HepG2 (cell line): ENCODE results near the gene FAT1. TPM values are rescaled to one million over a fixed set of nuclear protein-coding genes. Genes with fewer than 3 reads are reported as not detected.

Experiments
- ARNTL ChIP-seq: sonication (generic); formaldehyde crosslinking; IDR thresholded peaks from 2 replicates; pipeline ENCODE4 v1.4.0; 2020; ENCODE audit warnings: mild to moderate bottlenecking, missing genetic modification reagents
- ATAD3A ChIP-seq: sonication (generic); formaldehyde crosslinking; IDR thresholded peaks from 2 replicates; pipeline ENCODE4 v1.4.0; 2020; ENCODE audit warnings: missing genetic modification reagents
- ATF1 ChIP-seq: IDR thresholded peaks from 2 replicates; pipeline ENCODE4 v1.6.1; 2016; ENCODE audit warnings: mild to moderate bottlenecking, control low read depth
- CBX1 ChIP-seq: IDR thresholded peaks from one replicate; pipeline ENCODE4 v1.6.1; 2016; ENCODE audit warnings: antibody characterized with exemption, low read depth
- FOXO1 ChIP-seq: sonication (generic); formaldehyde crosslinking; IDR thresholded peaks from 2 replicates; pipeline ENCODE4 v1.4.0; 2020; ENCODE audit warnings: missing genetic modification reagents
- HHEX ChIP-seq: IDR thresholded peaks from 2 replicates; pipeline ENCODE4 v1.6.1; 2016; ENCODE audit warnings: control low read depth
- IKZF5 ChIP-seq: IDR thresholded peaks from 2 replicates; pipeline ENCODE4 v1.6.1; 2018; ENCODE audit warnings: missing genetic modification reagents, mild to moderate bottlenecking, missing compliant biosample characterization
- JUN ChIP-seq: sonication (generic); formaldehyde crosslinking; IDR thresholded peaks from 2 replicates; pipeline ENCODE4 v1.4.0; 2020; ENCODE audit warnings: mild to moderate bottlenecking, missing genetic modification reagents
- MBD4 ChIP-seq: IDR thresholded peaks from 2 replicates; pipeline ENCODE4 v1.6.1; 2012; ENCODE audit warnings: low read length, inconsistent platforms, borderline replicate concordance
- RBFOX2 ChIP-seq: fragments of 200-400 bp; formaldehyde crosslinking; IDR thresholded peaks from 2 replicates; pipeline ENCODE4 v1.6.1; 2017; ENCODE audit warnings: low read depth, mild to moderate bottlenecking, low read length
- TARDBP ChIP-seq: sonication (generic); formaldehyde crosslinking; IDR thresholded peaks from 2 replicates; pipeline ENCODE4 v1.8.0; 2022; ENCODE audit warnings: mild to moderate bottlenecking, missing genetic modification reagents
- TOE1 ChIP-seq: sonication (generic); formaldehyde crosslinking; IDR thresholded peaks from 2 replicates; pipeline ENCODE4 v1.4.0; 2020; ENCODE audit warnings: mild to moderate bottlenecking, missing genetic modification reagents
- TRIM24 ChIP-seq: sonication (generic); formaldehyde crosslinking; IDR thresholded peaks from 2 replicates; pipeline ENCODE4 v1.8.0; 2022; ENCODE audit warnings: mild to moderate bottlenecking, missing genetic modification reagents
- ZFP91 ChIP-seq: sonication (generic); formaldehyde crosslinking; IDR thresholded peaks from 2 replicates; pipeline ENCODE4 v1.9.0; 2022; ENCODE audit warnings: missing genetic modification reagents, mild to moderate bottlenecking, borderline replicate concordance
- ZMYM4 ChIP-seq: sonication (generic); formaldehyde crosslinking; IDR thresholded peaks from 2 replicates; pipeline ENCODE4 v1.8.1; 2023; ENCODE audit warnings: mild to moderate bottlenecking, missing genetic modification reagents
- ZNF232 ChIP-seq: sonication (generic); formaldehyde crosslinking; IDR thresholded peaks from 2 replicates; pipeline ENCODE4 v1.4.0; 2020; ENCODE audit warnings: missing genetic modification reagents, borderline replicate concordance
- ZNF317 ChIP-seq: sonication (generic); formaldehyde crosslinking; IDR thresholded peaks from 2 replicates; pipeline ENCODE4 v1.5.0; 2020; ENCODE audit warnings: mild to moderate bottlenecking, missing genetic modification reagents
- ZNF451 ChIP-seq: sonication (generic); formaldehyde crosslinking; IDR thresholded peaks from 2 replicates; pipeline ENCODE4 v1.5.0; 2020; ENCODE audit warnings: mild to moderate bottlenecking, missing genetic modification reagents
- ZNF557 ChIP-seq: sonication (generic); formaldehyde crosslinking; IDR thresholded peaks from 2 replicates; pipeline ENCODE4 v1.4.0; 2020; ENCODE audit warnings: missing genetic modification reagents
- ZNF614 ChIP-seq: IDR thresholded peaks from 2 replicates; pipeline ENCODE4 v1.6.1; 2018; ENCODE audit warnings: missing biosample characterization, missing genetic modification reagents, inconsistent platforms, borderline replicate concordance
- ZNF766 ChIP-seq: sonication (generic); formaldehyde crosslinking; IDR thresholded peaks from 2 replicates; pipeline ENCODE4 v1.5.0; 2020; ENCODE audit warnings: missing genetic modification reagents, borderline replicate concordance
- ZNF770 ChIP-seq: sonication (generic); formaldehyde crosslinking; IDR thresholded peaks from 2 replicates; pipeline ENCODE4 v1.5.0; 2020; ENCODE audit warnings: mild to moderate bottlenecking, missing genetic modification reagents
- polyA plus RNA-seq, 8 experiments: library from polyadenylated mRNA; depleted of rRNA in 3 of 8; stranded (reverse) in 7 of 8; unstranded in 1 of 8; fragments of >200 nt; fragmentation: Illumina TruSeq in 4 of 8; extraction: Trizol in 4 of 8; gene quantifications; 2 replicates each; pipeline versions ENCODE4 v1.2.1 to v1.2.3, GENCODE V29; 2011 to 2016; ENCODE audit warnings: low read depth in 4 of 8, missing spikeins in 1 of 8, mixed read lengths in 1 of 8; ENCODE audit not compliant: insufficient read depth in 1 of 8
- total RNA-seq, 5 experiments: library from RNA; depleted of rRNA; stranded (reverse); fragments of >200 nt; fragmentation: Illumina TruSeq; extraction: Trizol; gene quantifications; 2 replicates each; pipeline ENCODE4 v1.2.3, GENCODE V29; 2016; ENCODE audit warnings: low read depth in 1 of 5
- TF ChIP-seq, protein P1 (sequence below): sonication (generic); formaldehyde crosslinking; IDR thresholded peaks from 2 replicates; pipeline ENCODE4 v1.4.0; 2020; ENCODE audit warnings: mild to moderate bottlenecking, missing genetic modification reagents
- TF ChIP-seq, protein P2 (sequence below): sonication (generic); formaldehyde crosslinking; IDR thresholded peaks from 2 replicates; pipeline ENCODE4 v1.4.0; 2020; ENCODE audit warnings: missing genetic modification reagents, borderline replicate concordance

Gene FAT1
- total and polyA plus RNA-seq, 2 of the 13 experiments (the other 11 are each of a cell fraction or from before 2014, with no cell fraction given): 185 to 216 TPM

DNA sequence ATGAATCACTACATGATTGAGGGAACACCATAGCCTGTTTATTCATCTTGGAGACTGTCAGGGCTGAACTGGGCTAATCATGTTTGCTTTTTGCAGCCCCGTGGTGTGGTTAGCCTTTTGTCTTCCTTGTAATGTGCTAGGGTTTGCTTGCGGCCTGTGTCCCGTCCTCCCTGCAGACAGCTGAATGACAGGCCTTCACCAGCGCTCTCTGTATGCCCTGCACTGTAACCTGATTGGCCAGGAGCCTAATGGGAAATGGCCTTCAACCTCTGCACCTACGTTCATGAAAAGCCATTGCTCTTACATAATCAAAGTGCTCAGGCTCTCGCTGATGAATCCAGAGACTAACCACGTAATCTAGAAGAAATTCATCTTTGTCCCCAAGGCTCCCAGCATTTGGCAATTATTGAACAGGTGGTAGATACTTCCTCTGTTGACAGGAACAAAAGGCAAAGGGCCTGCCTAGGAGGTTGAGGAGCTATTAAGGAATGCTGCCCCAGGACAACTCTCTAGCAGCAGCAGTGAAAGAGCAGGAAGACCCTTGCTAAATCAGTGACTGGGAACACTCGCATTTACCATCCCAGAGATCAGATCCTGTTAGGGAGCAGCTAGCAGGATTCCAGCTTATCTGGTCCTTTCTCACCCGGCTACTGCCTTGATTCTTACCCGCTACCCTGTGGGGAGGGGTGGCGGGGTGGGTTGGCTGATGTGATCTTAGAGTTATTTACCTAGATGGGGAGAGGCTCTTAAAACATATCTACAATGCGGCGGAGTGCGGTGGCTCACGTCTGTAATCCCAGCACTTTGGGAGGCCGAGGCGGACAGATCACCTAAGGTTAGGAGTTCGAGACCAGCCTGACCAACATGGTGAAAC, 42.3 kb upstream of the FAT1 start (continued):
- TF ChIP-seq TRIM24 (CRISPR knock-in tag) (no peak), ARNTL (no peak), IKZF5 (CRISPR knock-in tag) (peak; percentile 85; the same call in 1 of the 2 replicates), ZNF451 (CRISPR knock-in tag) (no peak), ZMYM4 (peak; percentile 99), ZNF232 (CRISPR knock-in tag) (peak; percentile 52; the same call in 1 of the 2 replicates), ZNF557 (CRISPR knock-in tag) (0 out of 2 replicates have a peak, but pooled peaks have one; percentile 59), CBX1 (peak; percentile 62), ZNF317 (CRISPR knock-in tag) (peak; percentile 67; the same call in 1 of the 2 replicates), ZFP91 (CRISPR knock-in tag) (peak; percentile 43; the same call in 1 of the 2 replicates), MBD4 (0 out of 2 replicates have a peak, but pooled peaks have one; percentile 64), RBFOX2 (no peak), TARDBP (CRISPR knock-in tag) (peak; percentile 94), HHEX (CRISPR knock-in tag) (peak; percentile 67; the same call in 1 of the 2 replicates), ZNF770 (CRISPR knock-in tag) (0 out of 2 replicates have a peak, but pooled peaks have one; percentile 11), ZNF766 (CRISPR knock-in tag) (0 out of 2 replicates have a peak, but pooled peaks have one; percentile 23), ZNF614 (CRISPR knock-in tag) (peak; percentile 91), FOXO1 (CRISPR knock-in tag) (peak; percentile 67; the same call in 1 of the 2 replicates), ATAD3A (CRISPR knock-in tag) (no peak), JUN (CRISPR knock-in tag) (peak; percentile 85), TOE1 (CRISPR knock-in tag) (no peak), ATF1 (CRISPR knock-in tag) (peak; percentile 80)
- TF ChIP-seq, protein P1, sequence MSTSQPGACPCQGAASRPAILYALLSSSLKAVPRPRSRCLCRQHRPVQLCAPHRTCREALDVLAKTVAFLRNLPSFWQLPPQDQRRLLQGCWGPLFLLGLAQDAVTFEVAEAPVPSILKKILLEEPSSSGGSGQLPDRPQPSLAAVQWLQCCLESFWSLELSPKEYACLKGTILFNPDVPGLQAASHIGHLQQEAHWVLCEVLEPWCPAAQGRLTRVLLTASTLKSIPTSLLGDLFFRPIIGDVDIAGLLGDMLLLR: no peak
- TF ChIP-seq, protein P2, sequence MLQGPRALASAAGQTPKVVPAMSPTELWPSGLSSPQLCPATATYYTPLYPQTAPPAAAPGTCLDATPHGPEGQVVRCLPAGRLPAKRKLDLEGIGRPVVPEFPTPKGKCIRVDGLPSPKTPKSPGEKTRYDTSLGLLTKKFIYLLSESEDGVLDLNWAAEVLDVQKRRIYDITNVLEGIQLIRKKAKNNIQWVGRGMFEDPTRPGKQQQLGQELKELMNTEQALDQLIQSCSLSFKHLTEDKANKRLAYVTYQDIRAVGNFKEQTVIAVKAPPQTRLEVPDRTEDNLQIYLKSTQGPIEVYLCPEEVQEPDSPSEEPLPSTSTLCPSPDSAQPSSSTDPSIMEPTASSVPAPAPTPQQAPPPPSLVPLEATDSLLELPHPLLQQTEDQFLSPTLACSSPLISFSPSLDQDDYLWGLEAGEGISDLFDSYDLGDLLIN (CRISPR knock-in tag): no peak
